Lower lobe of right lung (tissue), 2 donors: ENCODE measurements around the gene LAMA5. TPM values are rescaled to one million over a fixed set of nuclear protein-coding genes. Genes with fewer than 3 reads are reported as not detected.

Experiments used
- ATAC-seq, 2 donors: fragments of 200-7000 bp; cut with Tn5 transposase; one replicate each; pipeline ENCODE4 v1.9.1; 2020 to 2022; ENCODE audit warnings: mild to moderate bottlenecking in 2 of 2, moderate library complexity in 2 of 2
- DNase-seq: peaks from one replicate; pipeline ENCODE4 v3.0.0-alpha.2; 2020
- H3K27ac ChIP-seq: fragments of 200-600 bp; one replicate; pipeline ENCODE4 v1.8.0; 2022
- H3K27me3 ChIP-seq: fragments of 200-600 bp; one replicate; pipeline ENCODE4 v1.8.0; 2022; ENCODE audit warnings: low read depth
- H3K36me3 ChIP-seq: fragments of 200-600 bp; one replicate; pipeline ENCODE4 v1.8.0; 2022; ENCODE audit warnings: mild to moderate bottlenecking
- H3K4me1 ChIP-seq: fragments of 200-600 bp; one replicate; pipeline ENCODE4 v1.8.0; 2022
- H3K4me3 ChIP-seq: fragments of 200-600 bp; one replicate; pipeline ENCODE4 v1.8.0; 2022; ENCODE audit warnings: mild to moderate bottlenecking
- H3K9me3 ChIP-seq: fragments of 200-600 bp; one replicate; pipeline ENCODE4 v1.8.0; 2022
- intact Hi-C: fragments of 100-400 bp; cut with DNase I; formaldehyde crosslinking; loops from one replicate; pipeline ENCODE4 v1.11.0; 2022
- total RNA-seq: library from RNA; stranded (reverse); fragmentation: NEBNext Ultra II Directional; extraction: Animal tissue kit (Norgen Biotek cat#: 25700); gene quantifications from one replicate; pipeline ENCODE4 v1.2.1, GENCODE V29; 2021
- TF ChIP-seq, protein P1 (sequence below): fragments of 200-600 bp; IDR thresholded peaks from one replicate; pipeline ENCODE4 v1.8.0; 2022; ENCODE audit warnings: antibody characterized with exemption, mild to moderate bottlenecking
- donor health status: DM: no; HTN: yes; CAD: no; lungs with severe emphysema.

LAMA5 gene
- total RNA-seq, 1 donor from 2014 or later: 282 TPM

- TF ChIP-seq, protein P1, sequence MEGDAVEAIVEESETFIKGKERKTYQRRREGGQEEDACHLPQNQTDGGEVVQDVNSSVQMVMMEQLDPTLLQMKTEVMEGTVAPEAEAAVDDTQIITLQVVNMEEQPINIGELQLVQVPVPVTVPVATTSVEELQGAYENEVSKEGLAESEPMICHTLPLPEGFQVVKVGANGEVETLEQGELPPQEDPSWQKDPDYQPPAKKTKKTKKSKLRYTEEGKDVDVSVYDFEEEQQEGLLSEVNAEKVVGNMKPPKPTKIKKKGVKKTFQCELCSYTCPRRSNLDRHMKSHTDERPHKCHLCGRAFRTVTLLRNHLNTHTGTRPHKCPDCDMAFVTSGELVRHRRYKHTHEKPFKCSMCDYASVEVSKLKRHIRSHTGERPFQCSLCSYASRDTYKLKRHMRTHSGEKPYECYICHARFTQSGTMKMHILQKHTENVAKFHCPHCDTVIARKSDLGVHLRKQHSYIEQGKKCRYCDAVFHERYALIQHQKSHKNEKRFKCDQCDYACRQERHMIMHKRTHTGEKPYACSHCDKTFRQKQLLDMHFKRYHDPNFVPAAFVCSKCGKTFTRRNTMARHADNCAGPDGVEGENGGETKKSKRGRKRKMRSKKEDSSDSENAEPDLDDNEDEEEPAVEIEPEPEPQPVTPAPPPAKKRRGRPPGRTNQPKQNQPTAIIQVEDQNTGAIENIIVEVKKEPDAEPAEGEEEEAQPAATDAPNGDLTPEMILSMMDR: no peak
- Histone ChIP-seq H3K36me3 (peaks cover 87% of the 10 kb centered on the region), H3K4me3 (no peak overlapping the region), H3K9me3 (no peaks in the 10 kb centered on the region), H3K4me1 (no peaks in the 10 kb centered on the region), H3K27ac (no peak overlapping the region), H3K27me3 (no peaks in the 10 kb centered on the region)
- no peak for ATAC-seq
- intact Hi-C loops: no loop called here
- DNase-seq: no peak
Observed at GRCh38 chr20:62289898-62290297, 77.2 kb downstream of the LAMA5 start.

GRCh38 chr20:62289131-62289530 is 78.0 kb downstream of the LAMA5 start:
- DNase-seq (no peak), ATAC-seq (no peak)
- Histone ChIP-seq H3K27ac (no peak overlapping the region), H3K27me3 (no peaks in the 10 kb centered on the region), H3K9me3 (no peaks in the 10 kb centered on the region), H3K4me1 (no peaks in the 10 kb centered on the region), H3K36me3 (peaks cover 89% of the 10 kb centered on the region), H3K4me3 (no peak overlapping the region)
- TF ChIP-seq, protein P1: no peak
- intact Hi-C loops: no loop called here

GRCh38 chr20:62288535-62289105 is 78.5 kb downstream of the LAMA5 start:
- H3K9me3 ChIP-seq: no peaks in the 10 kb centered on the region
- no peaks in the 10 kb centered on the region for H3K4me1 ChIP-seq
- peaks cover 89% of the 10 kb centered on the region for H3K36me3 ChIP-seq
- no peaks in the 10 kb centered on the region for H3K27me3 ChIP-seq
- ATAC-seq (no peak), DNase-seq (no peak)
- no peak overlapping the region for H3K4me3 ChIP-seq
- TF ChIP-seq, protein P1: no peak
- intact Hi-C loops: no loop called here
- no peak overlapping the region for H3K27ac ChIP-seq

DNA sequence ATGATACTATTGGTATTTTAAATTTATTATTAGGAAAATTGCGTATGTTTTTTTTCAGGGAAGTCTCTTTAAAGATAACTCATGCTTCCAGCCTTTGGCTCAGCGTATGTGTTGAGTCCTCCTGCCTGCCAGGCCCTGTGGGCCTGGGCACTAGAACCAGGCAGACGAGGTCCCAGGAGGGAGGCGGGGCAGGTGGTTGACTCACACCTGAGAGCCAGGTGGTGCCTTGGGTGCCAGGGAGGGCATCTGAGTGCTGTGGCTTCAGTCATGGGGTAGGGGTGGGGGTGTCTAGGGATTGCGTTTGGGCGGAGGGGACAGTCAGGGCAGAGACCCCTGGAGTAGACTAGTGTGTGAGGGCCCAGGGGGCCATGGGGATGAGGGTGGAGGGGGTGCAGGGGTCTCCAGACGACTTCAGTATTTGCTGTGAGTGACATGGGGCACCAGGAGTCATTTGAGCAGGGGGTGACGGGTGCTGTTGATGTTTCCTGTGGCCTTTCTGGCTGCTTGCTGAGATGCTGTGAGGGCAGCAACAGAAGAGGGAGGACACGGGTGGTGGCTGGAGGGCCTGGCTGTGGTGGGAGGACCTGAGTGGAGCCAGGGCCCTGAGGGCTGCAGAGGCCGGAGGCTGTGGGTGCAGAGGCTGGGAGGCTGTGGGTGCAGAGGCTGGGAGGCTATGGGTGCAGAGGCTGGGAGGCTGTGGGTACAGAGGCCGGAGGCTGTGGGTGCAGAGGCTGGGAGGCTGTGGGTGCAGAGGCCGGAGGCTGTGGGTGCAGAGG is 79.2 kb downstream of the LAMA5 start:
- TF ChIP-seq, protein P1: no peak
- H3K4me3 ChIP-seq: no peak overlapping the region
- peaks cover 89% of the 10 kb centered on the region for H3K36me3 ChIP-seq
- no peak overlapping the region for H3K27ac ChIP-seq
- no peaks in the 10 kb centered on the region for H3K4me1 ChIP-seq
- intact Hi-C loops: no loop called here
- no peak for ATAC-seq
- no peak for DNase-seq
- H3K9me3 ChIP-seq: no peaks in the 10 kb centered on the region
- H3K27me3 ChIP-seq: no peaks in the 10 kb centered on the region

DNA sequence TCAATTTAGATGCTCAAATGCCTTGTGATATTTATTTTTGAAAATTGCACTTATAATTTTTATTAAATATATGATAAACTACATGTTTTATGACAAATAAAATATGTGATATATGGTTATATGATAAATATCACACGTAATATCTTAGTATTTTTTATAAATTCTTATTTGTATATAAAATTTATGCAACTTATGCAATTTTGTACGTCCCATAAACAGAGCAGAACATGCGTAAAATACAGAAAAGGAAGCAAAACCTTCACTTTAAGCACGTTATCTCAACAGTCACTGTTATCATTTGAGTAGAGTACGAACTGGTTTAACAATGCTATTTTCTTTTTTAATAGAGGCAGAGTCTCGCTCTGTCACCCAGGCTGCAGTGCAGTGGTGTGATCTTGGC is 80.0 kb downstream of the LAMA5 start:
- no peak overlapping the region for H3K27ac ChIP-seq
- no peaks in the 10 kb centered on the region for H3K9me3 ChIP-seq
- no peaks in the 10 kb centered on the region for H3K27me3 ChIP-seq
- peaks cover 91% of the 10 kb centered on the region for H3K36me3 ChIP-seq
- intact Hi-C loops: no loop called here
- DNase-seq: no peak
- no peak overlapping the region for H3K4me3 ChIP-seq
- TF ChIP-seq, protein P1: no peak
- no peaks in the 10 kb centered on the region for H3K4me1 ChIP-seq
- ATAC-seq: no peak
